ENCODE results near the gene PRDM2. TPM values are rescaled to one million over a fixed set of nuclear protein-coding genes. Genes with fewer than 3 reads are reported as not detected.

Gene PRDM2
- total and polyA plus RNA-seq, 2 donors from 2014 or later = 8.2 to 42.6 TPM

GRCh38 chr1:13867603-13868002 lies 167.6 kb downstream of the PRDM2 start:
- Histone ChIP-seq H3K27me3 (ENCODE audit: control insufficient read depth, insufficient read depth, low read length) (no peaks in the 10 kb centered on the region), H3K9ac (ENCODE audit: low read length in 3 of 3) (no peak overlapping the region), H3K36me3 (ENCODE audit: control insufficient read depth in 2 of 3, insufficient read depth in 3 of 3, low read length in 3 of 3) (no peaks in the 10 kb centered on the region), H3K4me1 (ENCODE audit: control insufficient read depth in 2 of 3, insufficient read depth in 2 of 3, low read depth in 1 of 3, low read length in 3 of 3) (no peaks in the 10 kb centered on the region), H3K27ac (ENCODE audit: low read depth in 2 of 2, low read length in 2 of 2) (no peak overlapping the region), H3K9me3 (ENCODE audit: control insufficient read depth in 2 of 3, insufficient read depth in 1 of 3, low read length in 3 of 3) (no peaks in the 10 kb centered on the region), H3K4me3 (ENCODE audit: low read length in 3 of 3) (no peak overlapping the region)
- FAIRE-seq = no peak
- intact Hi-C loops (cut with DNase I) = no loop called here
- DNase-seq = no peak
- no peak for TF ChIP-seq CTCF (IDR thresholded peaks at IDR 0.05; ENCODE audit: borderline replicate concordance, extremely low read depth, insufficient read depth)

GRCh38 chr1:13869172-13869797 lies 169.3 kb downstream of the PRDM2 start:
- no peak for TF ChIP-seq CTCF (IDR thresholded peaks at IDR 0.05; ENCODE audit: borderline replicate concordance, extremely low read depth, insufficient read depth)
- H3K4me1 ChIP-seq (ENCODE audit: control insufficient read depth in 2 of 3, insufficient read depth in 2 of 3, low read depth in 1 of 3, low read length in 3 of 3) = no peaks in the 10 kb centered on the region
- intact Hi-C loops (cut with DNase I) = no loop called here
- no peaks in the 10 kb centered on the region for H3K9me3 ChIP-seq (ENCODE audit: control insufficient read depth in 2 of 3, insufficient read depth in 1 of 3, low read length in 3 of 3)
- H3K9ac ChIP-seq (ENCODE audit: low read length in 3 of 3) = no peak overlapping the region
- no peak for FAIRE-seq
- no peak for DNase-seq
- H3K36me3 ChIP-seq (ENCODE audit: control insufficient read depth in 2 of 3, insufficient read depth in 3 of 3, low read length in 3 of 3) = no peaks in the 10 kb centered on the region
- H3K27me3 ChIP-seq (ENCODE audit: control insufficient read depth, insufficient read depth, low read length) = no peaks in the 10 kb centered on the region
- H3K27ac ChIP-seq (ENCODE audit: low read depth in 2 of 2, low read length in 2 of 2) = no peak overlapping the region
- H3K4me3 ChIP-seq (ENCODE audit: low read length in 3 of 3) = no peak overlapping the region

- FAIRE-seq = no peak
- no peak for TF ChIP-seq CTCF (IDR thresholded peaks at IDR 0.05; ENCODE audit: borderline replicate concordance, extremely low read depth, insufficient read depth)
Observed at GRCh38 chr1:13871413-13871812, 171.4 kb downstream of the PRDM2 start.

GRCh38 chr1:13871886-13872285 lies 171.9 kb downstream of the PRDM2 start:
- no peaks in the 10 kb centered on the region for H3K9me3 ChIP-seq (ENCODE audit: control insufficient read depth in 2 of 3, insufficient read depth in 1 of 3, low read length in 3 of 3)
- no peaks in the 10 kb centered on the region for H3K27me3 ChIP-seq (ENCODE audit: control insufficient read depth, insufficient read depth, low read length)
- no peak overlapping the region for H3K9ac ChIP-seq (ENCODE audit: low read length in 3 of 3)
- FAIRE-seq = no peak
- H3K4me1 ChIP-seq (ENCODE audit: control insufficient read depth in 2 of 3, insufficient read depth in 2 of 3, low read depth in 1 of 3, low read length in 3 of 3) = no peaks in the 10 kb centered on the region
- no peaks in the 10 kb centered on the region for H3K36me3 ChIP-seq (ENCODE audit: control insufficient read depth in 2 of 3, insufficient read depth in 3 of 3, low read length in 3 of 3)
- H3K4me3 ChIP-seq (ENCODE audit: low read length in 3 of 3) = no peak overlapping the region
- H3K27ac ChIP-seq (ENCODE audit: low read depth in 2 of 2, low read length in 2 of 2) = no peak overlapping the region
- no peak for TF ChIP-seq CTCF (IDR thresholded peaks at IDR 0.05; ENCODE audit: borderline replicate concordance, extremely low read depth, insufficient read depth)
- no peak for DNase-seq
- intact Hi-C loops (cut with DNase I) = no loop called here

More at GRCh38 chr1:13871413-13871812, 171.4 kb downstream of the PRDM2 start:
- H3K4me1 ChIP-seq (ENCODE audit: control insufficient read depth in 2 of 3, insufficient read depth in 2 of 3, low read depth in 1 of 3, low read length in 3 of 3) = no peaks in the 10 kb centered on the region
- H3K9me3 ChIP-seq (ENCODE audit: control insufficient read depth in 2 of 3, insufficient read depth in 1 of 3, low read length in 3 of 3) = no peaks in the 10 kb centered on the region
- H3K4me3 ChIP-seq (ENCODE audit: low read length in 3 of 3) = no peak overlapping the region
- no peak for DNase-seq
- H3K27me3 ChIP-seq (ENCODE audit: control insufficient read depth, insufficient read depth, low read length) = no peaks in the 10 kb centered on the region
- H3K9ac ChIP-seq (ENCODE audit: low read length in 3 of 3) = no peak overlapping the region
- H3K36me3 ChIP-seq (ENCODE audit: control insufficient read depth in 2 of 3, insufficient read depth in 3 of 3, low read length in 3 of 3) = no peaks in the 10 kb centered on the region
- intact Hi-C loops (cut with DNase I) = no loop called here
- no peak overlapping the region for H3K27ac ChIP-seq (ENCODE audit: low read depth in 2 of 2, low read length in 2 of 2)
